GM21447 (cell line): ENCODE data around the gene SPEM2.

Experiments
- ATAC-seq: cut with Tn5 transposase; IDR thresholded peaks from one replicate; pipeline ENCODE4 v1.9.1; 2021; ENCODE audit not compliant: unreplicated experiment

The SPEM2 gene

DNA sequence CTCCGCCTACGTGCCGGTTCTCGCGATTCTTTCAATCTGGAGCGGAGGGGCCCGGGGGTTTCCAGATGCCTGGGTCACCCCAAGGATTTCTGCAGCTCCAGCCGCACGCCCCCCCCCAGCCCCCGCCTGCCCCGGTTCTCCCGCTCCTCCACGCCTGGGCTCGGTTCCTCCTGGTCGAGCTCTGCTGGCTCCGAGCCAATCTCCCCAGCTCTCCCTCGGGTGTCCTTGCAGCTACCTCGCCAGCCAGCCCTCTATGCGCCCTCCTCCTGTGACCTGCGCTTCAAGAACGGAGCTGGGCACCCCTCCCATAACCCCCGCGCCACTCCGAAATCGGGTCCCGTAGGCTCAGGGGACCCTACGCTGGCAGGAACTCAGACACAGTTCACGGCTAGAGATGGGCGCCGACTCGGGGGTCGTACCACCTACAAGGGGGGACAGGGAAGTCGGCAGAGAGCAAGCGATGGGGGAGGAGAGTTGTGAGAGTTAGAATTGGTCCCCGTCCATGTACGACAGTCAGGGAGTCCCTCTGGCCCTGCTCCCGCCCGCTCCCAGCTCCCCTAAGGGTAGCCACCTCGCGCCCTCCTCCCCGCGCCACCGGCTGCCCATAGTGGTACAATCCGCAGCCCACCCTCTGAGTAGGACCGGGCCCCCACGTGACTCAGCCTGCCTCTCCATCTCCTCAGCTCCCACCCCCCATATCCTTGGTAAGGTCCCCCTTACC is 14.9 kb downstream of the SPEM2 start:
- no peak for ATAC-seq

DNA sequence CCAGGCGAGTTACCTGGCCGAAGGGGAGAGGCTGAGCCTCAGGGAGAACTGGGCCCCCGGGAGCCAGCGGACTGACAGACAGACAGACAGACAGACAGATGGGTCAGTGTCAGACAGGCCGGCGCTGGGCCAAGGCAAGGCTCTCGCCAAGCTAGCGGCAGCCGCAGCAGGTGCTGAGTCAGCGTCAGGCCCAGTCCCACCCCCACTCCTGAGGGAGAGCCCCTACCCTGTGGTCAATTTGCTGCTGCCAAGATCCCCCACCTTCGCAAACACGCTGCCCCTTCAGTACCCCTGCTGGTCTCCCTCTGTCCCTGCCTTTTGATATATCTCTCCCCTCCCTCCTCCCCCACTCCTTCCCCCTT is 15.4 kb downstream of the SPEM2 start:
- no peak for ATAC-seq

DNA sequence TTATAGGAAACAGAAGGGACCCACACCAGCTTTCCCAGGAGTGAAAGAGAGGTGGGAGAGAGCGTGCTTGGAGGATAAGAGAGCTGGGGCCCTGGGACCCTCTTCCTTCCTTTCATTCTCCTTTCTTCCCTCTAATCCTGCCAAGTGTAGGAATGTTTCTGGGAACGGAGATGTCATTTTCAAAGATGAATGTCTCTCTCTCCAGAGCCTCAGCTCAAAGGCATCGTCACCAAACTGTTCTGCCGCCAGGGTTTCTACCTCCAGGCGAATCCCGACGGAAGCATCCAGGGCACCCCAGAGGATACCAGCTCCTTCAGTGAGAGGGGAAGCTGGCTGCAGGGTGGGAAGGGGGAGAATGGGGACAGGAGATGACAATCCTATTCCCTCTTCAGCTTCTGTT is 15.8 kb downstream of the SPEM2 start:
- no peak for ATAC-seq

DNA sequence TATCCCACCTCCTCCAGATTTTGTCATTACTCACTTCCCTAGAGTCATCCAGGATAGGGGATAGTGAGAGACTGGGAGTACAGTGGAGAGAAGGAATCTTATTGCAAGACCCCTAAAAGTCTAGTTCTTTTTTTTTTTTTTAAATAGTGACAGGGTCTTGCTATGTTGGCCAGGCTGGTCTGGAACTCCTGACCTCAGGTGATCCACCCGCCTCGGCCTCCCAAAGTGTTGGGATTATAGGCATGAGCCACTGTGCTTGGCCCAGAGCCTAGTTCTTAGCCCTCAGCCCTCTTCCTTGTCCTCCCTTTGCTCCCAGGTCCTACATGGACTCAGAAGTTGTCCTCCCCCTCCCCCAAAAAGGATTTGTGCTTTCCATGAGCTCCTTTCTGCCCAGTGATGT is 16.7 kb downstream of the SPEM2 start:
- no peak for ATAC-seq

DNA sequence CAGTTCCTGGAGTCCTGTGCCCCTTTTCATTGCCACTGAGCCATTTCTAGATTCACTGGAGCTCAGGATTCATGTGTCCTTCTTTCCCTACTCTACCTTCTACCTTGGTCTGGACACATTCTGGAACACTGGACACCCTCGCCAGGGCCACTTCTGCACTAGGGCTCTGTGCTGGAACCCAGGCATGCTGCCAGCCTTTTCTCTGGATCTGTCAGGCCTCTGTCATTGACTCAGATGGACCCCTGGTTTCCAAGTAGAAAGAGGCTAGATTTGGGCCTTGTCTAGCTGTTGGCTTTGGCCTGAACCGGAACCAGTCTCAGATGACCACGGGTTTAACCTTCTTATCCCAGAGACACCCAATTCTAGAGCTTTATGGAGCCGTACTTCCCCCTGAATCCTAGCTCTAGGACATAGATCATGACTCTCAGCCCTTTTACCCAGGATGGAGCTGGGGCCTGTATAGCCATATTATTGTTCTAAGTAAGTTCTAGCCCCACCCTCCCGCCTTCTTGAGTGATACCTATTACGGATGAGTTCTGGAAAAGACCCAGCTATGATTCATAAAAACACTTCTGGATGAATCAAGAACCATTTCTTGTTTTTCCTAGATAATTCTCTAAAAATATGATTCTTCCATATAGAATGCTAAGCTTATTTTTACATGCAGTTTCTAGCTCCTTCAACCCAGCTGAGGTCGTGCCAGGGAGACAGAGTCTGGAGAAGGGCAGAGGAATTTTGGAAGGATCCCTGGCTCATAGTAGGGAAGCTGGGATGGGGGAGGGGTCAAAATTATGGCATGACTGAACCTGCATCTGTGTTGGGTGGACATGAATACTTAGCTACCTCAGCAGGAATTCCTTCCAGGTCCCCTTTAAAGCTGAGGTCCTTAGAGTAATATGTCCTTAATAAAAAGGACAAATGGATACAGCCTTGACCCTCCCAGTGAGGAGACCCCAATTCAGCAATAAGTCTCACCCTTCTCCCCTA is 18.4 kb downstream of the SPEM2 start:
- ATAC-seq: no peak

DNA sequence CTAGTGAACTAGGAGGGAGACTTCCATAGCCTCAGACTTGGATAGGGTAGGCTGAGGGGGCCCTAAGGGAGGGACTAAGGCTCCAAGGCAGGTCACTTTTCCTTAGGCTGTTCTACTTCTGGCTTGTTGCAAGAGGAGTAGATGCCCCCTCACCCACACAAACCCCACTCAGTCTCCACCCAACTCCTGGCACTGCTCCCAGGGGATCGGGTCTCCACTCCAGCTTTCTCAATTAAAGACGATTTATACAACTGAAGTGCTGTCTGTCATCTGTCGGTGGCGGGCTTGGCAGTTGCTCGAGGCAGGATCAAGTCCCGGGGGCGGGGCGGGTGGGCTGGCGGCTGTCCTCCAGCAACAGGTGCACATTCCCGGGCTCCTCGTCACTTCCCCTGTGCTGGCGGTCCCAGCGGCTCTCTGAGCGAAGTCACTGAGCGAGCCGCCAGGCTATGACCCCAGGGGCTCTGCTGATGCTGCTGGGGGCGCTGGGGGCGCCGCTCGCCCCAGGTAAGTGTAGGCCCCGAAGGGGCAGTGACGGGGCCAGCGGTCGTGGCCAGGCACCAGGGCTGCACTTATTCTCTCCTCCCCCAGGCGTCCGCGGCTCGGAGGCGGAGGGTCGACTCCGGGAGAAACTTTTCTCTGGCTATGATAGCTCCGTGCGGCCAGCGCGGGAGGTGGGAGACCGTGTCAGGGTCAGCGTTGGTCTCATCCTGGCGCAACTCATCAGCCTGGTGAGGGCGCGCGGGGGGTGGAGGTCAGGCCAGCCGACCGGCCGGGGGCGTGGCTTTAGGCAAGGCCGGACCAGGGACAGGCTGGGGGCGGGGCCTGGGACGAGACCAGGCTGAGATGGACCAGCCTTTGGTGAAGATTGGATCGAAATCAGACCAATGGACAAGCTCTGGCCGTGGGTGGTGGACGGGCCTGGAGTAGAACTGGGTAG is 19.5 kb downstream of the SPEM2 start, which contains the start of gene CHRNB1:
TSS of gene CHRNB1 (plus strand) at position 380 of the 937 bp plus-strand sequence. CDS start at position 447, 67 bp downstream.
- ATAC-seq: peak; percentile 43

- ATAC-seq: peak; percentile 21
Measured at GRCh38 chr17:7445619-7445968, 20.2 kb downstream of the SPEM2 start.

- no peak for ATAC-seq
Measured at GRCh38 chr17:7448461-7448860, 23.0 kb downstream of the SPEM2 start.

GRCh38 chr17:7459961-7460545 is 34.6 kb downstream of the SPEM2 start:
- no peak for ATAC-seq

- ATAC-seq: no peak
Measured at GRCh38 chr17:7460850-7461660, 35.6 kb downstream of the SPEM2 start.

GRCh38 chr17:7462474-7463371 is 37.3 kb downstream of the SPEM2 start:
- no peak for ATAC-seq

GRCh38 chr17:7463372-7463846 is 38.0 kb downstream of the SPEM2 start:
- ATAC-seq: no peak

DNA sequence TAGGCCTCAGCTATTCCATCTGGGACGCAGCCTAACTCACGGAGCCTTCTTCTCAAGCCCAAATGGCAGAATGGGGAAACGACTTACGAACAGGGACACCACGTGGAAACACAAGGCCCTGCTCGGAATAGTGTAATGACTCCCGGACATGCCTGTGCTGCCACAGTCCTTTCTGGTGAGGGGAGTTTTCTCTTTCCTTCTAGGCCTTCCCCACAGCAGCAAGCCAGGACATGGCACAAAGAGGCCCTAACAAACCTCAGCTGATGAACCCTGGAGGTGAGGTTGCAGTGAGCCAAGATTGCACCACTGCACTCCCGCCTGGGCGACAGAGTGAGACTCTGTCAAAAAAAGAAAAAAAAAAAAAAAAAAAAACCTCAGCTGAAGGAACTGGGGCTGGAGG is 38.7 kb downstream of the SPEM2 start:
- ATAC-seq: no peak

- ATAC-seq: no peak
Measured at GRCh38 chr17:7465597-7466275, 40.3 kb downstream of the SPEM2 start.

GRCh38 chr17:7466318-7466638 is 40.9 kb downstream of the SPEM2 start:
- ATAC-seq: no peak

DNA sequence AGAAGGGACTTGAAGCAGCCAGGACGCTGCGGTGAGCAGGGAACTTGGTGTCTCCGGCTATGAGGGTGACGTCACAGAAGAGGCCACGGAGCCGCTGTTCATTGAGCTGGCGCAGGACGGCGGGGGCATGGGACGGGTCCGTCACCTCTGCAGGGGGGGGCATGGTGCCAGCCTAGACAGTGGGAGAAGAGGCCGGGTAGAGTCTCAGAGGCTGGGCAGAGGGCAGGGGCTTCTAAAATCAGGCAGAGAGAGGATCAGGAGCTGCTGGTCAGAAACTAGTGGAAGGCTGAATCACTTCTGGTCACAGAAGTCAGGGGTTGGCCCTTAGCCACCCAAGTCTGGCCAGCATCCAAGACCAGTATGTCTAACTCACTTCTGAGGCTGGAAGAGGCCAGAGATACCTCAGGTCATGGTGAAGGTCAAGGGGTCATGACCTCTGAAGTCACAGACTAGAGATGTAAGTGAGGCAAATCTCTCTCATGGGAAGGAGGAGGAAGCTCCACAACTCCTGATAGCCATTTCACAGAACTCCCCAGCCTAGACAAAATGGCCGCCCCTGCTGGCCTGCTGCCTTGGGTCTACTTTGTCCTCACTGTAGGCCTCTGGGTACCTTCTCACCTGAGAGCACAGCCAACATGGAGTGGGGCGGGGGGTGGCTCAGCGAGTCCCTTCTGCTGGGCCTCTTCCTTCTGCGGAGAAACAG is 41.4 kb downstream of the SPEM2 start:
- ATAC-seq: no peak

DNA sequence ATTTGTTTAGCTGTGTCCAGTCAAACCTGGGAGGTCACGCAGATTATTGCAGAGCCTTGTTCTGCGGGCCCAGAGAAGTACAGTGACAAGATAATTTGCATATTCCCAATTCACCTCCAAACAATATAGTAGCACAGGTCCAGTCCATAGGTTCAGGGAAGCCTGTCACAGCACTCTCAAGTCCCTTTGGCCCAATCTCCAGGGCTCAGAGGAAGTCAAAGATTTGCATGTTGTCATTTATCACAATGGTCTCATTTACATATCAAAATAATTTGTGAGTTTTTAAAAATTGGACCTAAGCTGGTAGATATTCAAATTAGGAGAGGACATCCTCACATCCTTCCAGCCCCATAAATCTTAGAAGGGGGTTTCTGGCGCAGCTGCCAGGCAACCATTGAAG is 42.1 kb downstream of the SPEM2 start:
- no peak for ATAC-seq

DNA sequence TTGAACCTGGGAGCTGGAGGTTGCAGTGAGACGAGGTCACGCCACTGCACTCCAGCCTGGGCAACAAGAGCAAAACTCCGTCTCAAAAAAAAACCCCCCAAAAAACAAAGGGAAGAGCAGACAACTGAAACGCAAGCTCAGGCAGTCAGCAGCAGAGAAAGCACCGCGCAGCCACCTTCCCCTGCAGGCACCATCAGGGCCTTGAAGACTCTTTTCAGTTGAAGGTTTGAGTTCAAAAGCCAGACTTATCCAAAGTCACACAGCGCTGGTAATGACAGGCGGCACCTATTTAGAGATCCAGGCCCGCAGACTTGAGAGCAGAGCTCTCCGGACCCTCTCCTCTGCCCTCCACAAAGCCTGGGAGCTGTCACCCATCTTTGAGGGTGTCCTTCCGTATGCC is 42.9 kb downstream of the SPEM2 start:
- ATAC-seq: no peak
